Measurements from ENCODE around the gene NUDT21.

DNA sequence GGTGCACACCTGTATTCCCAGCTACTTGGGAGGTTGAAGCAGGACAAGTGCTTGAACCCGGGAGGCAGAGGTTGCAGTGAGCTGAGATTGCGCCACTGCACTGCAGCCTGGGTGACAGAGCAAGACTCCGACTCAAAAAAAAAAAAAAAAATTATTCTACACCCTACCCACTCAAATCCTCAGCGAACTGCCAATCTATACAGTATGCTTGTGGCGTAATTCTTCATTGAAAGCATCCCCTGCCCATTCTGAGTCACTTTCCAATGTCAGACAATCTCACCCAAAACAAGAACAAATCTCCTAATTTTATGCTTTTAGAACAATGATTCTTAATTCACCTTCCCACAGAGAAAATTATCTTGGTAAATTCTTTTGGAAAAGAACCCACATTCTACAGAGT is 37.8 kb downstream of the NUDT21 start:
- TF ChIP-seq, protein P1, sequence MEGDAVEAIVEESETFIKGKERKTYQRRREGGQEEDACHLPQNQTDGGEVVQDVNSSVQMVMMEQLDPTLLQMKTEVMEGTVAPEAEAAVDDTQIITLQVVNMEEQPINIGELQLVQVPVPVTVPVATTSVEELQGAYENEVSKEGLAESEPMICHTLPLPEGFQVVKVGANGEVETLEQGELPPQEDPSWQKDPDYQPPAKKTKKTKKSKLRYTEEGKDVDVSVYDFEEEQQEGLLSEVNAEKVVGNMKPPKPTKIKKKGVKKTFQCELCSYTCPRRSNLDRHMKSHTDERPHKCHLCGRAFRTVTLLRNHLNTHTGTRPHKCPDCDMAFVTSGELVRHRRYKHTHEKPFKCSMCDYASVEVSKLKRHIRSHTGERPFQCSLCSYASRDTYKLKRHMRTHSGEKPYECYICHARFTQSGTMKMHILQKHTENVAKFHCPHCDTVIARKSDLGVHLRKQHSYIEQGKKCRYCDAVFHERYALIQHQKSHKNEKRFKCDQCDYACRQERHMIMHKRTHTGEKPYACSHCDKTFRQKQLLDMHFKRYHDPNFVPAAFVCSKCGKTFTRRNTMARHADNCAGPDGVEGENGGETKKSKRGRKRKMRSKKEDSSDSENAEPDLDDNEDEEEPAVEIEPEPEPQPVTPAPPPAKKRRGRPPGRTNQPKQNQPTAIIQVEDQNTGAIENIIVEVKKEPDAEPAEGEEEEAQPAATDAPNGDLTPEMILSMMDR (IDR thresholded peaks at IDR 0.05 in 4 of 5, conservative IDR thresholded peaks at IDR 0.05 in 1 of 5): no peak
- TF ChIP-seq POLR2A (IDR thresholded peaks at IDR 0.05): no peak

All from gastrocnemius medialis (tissue), 4 donors.